Activated CD8-positive, alpha-beta memory T cell treated with anti-CD3 and anti-CD28 coated beads, Interleukin-2, amount 10 ng/mL, durations not matched to agents 7 days and 5 days (primary cell): Measurements from ENCODE around the gene ANKRD40CL. TPM values are rescaled to one million over a fixed set of nuclear protein-coding genes. Genes with fewer than 3 reads are reported as not detected.

Source experiments
- ATAC-seq: fragments of 150-1000 bp; cut with Tn5 transposase; one replicate; pipeline ENCODE4 v1.10.0; 2021; ENCODE audit warnings: moderate library complexity
- CTCF ChIA-PET: fragments of 350-600 bp; sonication (Branson Sonifier 250); formaldehyde crosslinking; loops from one replicate; lab custom pipeline; 2021; ENCODE audit warnings: antibody characterized with exemption; lab: Charles Lee
- DNase-seq: peaks from one replicate; pipeline ENCODE4 v3.0.0-alpha.2; 2020
- H3K27ac Mint-ChIP-seq: one replicate; pipeline ENCODE4 v1.8.0; 2021; ENCODE audit warnings: mild to moderate bottlenecking, mixed read lengths
- H3K27me3 Mint-ChIP-seq: one replicate; pipeline ENCODE4 v1.8.0; 2021; ENCODE audit warnings: mixed read lengths
- H3K36me3 Mint-ChIP-seq: one replicate; pipeline ENCODE4 v1.8.0; 2021; ENCODE audit warnings: mild to moderate bottlenecking, mixed read lengths
- H3K4me1 Mint-ChIP-seq: one replicate; pipeline ENCODE4 v1.8.0; 2021; ENCODE audit warnings: mixed read lengths
- H3K4me3 Mint-ChIP-seq: one replicate; pipeline ENCODE4 v1.8.0; 2021; ENCODE audit warnings: mild to moderate bottlenecking, moderate library complexity, mixed read lengths
- H3K9me3 Mint-ChIP-seq: one replicate; pipeline ENCODE4 v1.8.0; 2022; ENCODE audit warnings: low read depth, mixed read lengths
- total RNA-seq, 2 experiments: library from RNA; stranded (reverse); gene quantifications; one replicate each; pipeline ENCODE4 v1.2.3, GENCODE V29; 2021

The ANKRD40CL gene
- total RNA-seq, 2 experiments from 2014 or later: not detected

DNA sequence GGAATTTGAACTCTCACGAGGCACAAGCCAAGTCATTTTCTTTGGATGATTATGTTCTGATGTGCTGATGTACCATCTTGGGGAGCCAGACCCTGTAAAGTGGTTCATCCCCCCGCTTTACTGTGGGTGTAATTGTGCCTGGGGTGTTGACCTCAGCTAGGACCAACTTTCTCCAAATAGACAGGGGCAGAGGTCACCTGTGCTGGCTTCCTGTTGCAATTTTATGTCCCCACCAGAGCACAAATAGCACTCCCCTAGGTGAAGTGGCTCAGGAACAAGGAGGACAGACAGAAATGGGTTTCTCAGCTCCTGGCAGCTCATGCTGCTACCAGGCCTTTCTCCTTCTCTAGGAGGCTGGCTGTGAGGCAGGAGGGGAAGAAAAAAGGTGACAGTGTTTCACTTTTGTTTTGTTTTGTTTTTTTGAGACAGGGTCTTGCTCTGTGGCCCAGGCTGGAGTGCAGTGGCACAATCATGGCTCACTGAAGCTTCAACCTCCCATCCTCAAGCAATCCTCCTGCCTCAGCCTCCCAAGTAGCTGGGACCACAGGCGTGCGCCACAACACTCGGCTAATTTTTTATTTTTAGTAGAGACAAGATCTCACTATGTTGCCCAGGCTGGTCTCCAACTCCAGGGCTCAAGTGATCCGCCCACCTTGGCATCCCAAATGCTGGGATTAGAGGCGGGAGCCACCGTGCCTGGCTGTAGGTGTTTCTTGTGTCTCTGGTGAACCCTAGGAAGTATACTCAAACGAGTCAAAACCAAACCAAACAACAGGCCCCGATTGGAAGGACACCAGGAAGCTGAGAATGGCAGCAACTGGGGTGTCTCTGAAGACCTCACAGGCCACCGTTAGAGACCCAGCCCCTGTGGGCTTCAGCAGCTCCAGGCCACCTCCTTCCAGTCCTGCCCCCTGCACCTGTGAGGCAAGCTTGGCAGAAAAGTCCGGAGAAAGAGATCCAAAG, 35.6 kb upstream of the ANKRD40CL start:
- Mint-ChIP-seq H3K27me3 (no peaks in the 10 kb centered on the region), H3K36me3 (no peaks in the 10 kb centered on the region), H3K4me1 (no peaks in the 10 kb centered on the region), H3K4me3 (no peak overlapping the region), H3K27ac (no peak overlapping the region), H3K9me3 (no peaks in the 10 kb centered on the region)
- DNase-seq (no peak), ATAC-seq (no peak)
- CTCF ChIA-PET: interaction anchor here (0.9 to 3.5 kb wide), 3 partner anchors 14 to 19 kb away, joined by 3 to 20 read pairs (median 9); no protein-coding TSS in a partner anchor

DNA sequence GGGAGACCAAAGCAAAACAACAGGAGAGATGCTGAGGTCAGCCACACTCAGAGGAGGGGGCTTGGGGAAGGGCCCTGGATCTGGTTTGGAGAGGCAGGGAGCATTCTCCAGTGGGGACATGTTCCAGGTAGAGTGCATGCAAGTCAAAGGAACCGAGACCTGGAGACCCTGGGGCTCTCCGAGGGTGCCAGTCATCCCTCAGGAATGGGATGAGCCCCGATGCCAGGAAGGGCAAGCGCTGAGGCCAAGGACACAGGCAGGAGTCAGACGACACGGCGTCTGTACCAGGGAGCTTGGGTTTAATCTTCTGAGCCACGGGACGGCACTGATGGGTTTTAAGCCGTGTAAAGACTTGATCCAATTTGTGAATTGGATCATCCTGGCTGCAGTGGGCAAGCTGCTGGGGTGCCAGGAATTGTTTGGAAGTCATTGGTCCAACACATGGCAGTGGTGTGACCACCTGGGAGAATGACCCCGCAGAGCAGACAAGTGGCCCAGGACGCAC, 32.9 kb upstream of the ANKRD40CL start:
- ATAC-seq: no peak
- Mint-ChIP-seq H3K9me3 (no peaks in the 10 kb centered on the region), H3K4me3 (no peak overlapping the region), H3K36me3 (no peaks in the 10 kb centered on the region), H3K27me3 (no peaks in the 10 kb centered on the region), H3K4me1 (no peaks in the 10 kb centered on the region), H3K27ac (no peak overlapping the region)
- CTCF ChIA-PET: interaction anchor here (1.3 to 3.5 kb wide), 2 partner anchors 16 to 353 kb away, joined by 4 to 20 read pairs; partner anchors contain the start of gene NME1
- DNase-seq: no peak

GRCh38 chr17:50799582-50799981, 32.3 kb upstream of the ANKRD40CL start:
- H3K27ac Mint-ChIP-seq: no peak overlapping the region
- no peak overlapping the region for H3K4me3 Mint-ChIP-seq
- CTCF ChIA-PET: no interaction called here
- no peaks in the 10 kb centered on the region for H3K36me3 Mint-ChIP-seq
- H3K9me3 Mint-ChIP-seq: no peaks in the 10 kb centered on the region
- ATAC-seq: no peak
- no peak for DNase-seq
- H3K27me3 Mint-ChIP-seq: no peaks in the 10 kb centered on the region
- H3K4me1 Mint-ChIP-seq: no peaks in the 10 kb centered on the region

- DNase-seq (no peak), ATAC-seq (no peak)
- H3K9me3 Mint-ChIP-seq: no peaks in the 10 kb centered on the region
- CTCF ChIA-PET: interaction anchor here (1.3 kb wide), 1 partner anchor 158 kb away, joined by 3 read pairs; no protein-coding TSS in a partner anchor
- H3K4me1 Mint-ChIP-seq: no peaks in the 10 kb centered on the region
- H3K27me3 Mint-ChIP-seq: no peaks in the 10 kb centered on the region
- no peak overlapping the region for H3K27ac Mint-ChIP-seq
- H3K36me3 Mint-ChIP-seq: no peaks in the 10 kb centered on the region
- no peak overlapping the region for H3K4me3 Mint-ChIP-seq
Measured at GRCh38 chr17:50798424-50799288, 31.3 kb upstream of the ANKRD40CL start.

- CTCF ChIA-PET: interaction anchor here (0.6 to 2.1 kb wide), 3 partner anchors 15 to 160 kb away, joined by 3 to 5 read pairs (median 4); no protein-coding TSS in a partner anchor
- no peak for DNase-seq
- H3K27me3 Mint-ChIP-seq: no peaks in the 10 kb centered on the region
Measured at GRCh38 chr17:50797135-50797810, 30.0 kb upstream of the ANKRD40CL start.

DNA sequence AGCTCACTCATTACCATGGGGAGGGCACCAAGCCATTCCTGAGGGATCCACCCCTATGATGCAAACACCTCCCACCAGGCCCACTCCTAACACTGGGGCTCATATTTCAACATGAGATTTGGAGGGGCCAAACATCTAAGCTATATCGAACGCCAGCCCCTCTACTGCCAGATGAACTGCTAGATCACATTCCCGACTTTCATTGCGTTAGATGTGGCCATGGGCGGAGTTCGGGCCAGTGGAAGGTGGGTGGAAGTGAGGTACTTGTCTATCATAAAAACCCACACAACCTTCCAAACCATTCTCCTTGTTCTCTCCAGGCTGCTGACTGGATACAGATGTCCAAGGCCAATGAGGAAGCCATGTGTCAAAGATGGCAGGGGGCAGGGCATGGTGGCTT, 27.0 kb upstream of the ANKRD40CL start:
- Mint-ChIP-seq H3K4me3 (no peak overlapping the region), H3K4me1 (no peaks in the 10 kb centered on the region), H3K9me3 (no peaks in the 10 kb centered on the region), H3K36me3 (no peaks in the 10 kb centered on the region), H3K27me3 (peaks cover 6% of the 10 kb centered on the region), H3K27ac (no peak overlapping the region)
- ATAC-seq (no peak), DNase-seq (no peak)
- CTCF ChIA-PET: interaction anchor here (0.6 to 1.0 kb wide), 2 partner anchors 9 to 25 kb away, joined by 3 read pairs; no protein-coding TSS in a partner anchor

More at GRCh38 chr17:50797135-50797810, 30.0 kb upstream of the ANKRD40CL start:
- H3K9me3 Mint-ChIP-seq: no peaks in the 10 kb centered on the region
- ATAC-seq: no peak
- no peak overlapping the region for H3K4me3 Mint-ChIP-seq
- no peak overlapping the region for H3K27ac Mint-ChIP-seq
- H3K36me3 Mint-ChIP-seq: no peaks in the 10 kb centered on the region
- no peaks in the 10 kb centered on the region for H3K4me1 Mint-ChIP-seq

GRCh38 chr17:50793007-50793406, 25.7 kb upstream of the ANKRD40CL start:
- no peaks in the 10 kb centered on the region for H3K36me3 Mint-ChIP-seq
- DNase-seq: no peak
- no peaks in the 10 kb centered on the region for H3K9me3 Mint-ChIP-seq
- H3K4me1 Mint-ChIP-seq: peaks cover 6% of the 10 kb centered on the region
- peaks cover 6% of the 10 kb centered on the region for H3K27me3 Mint-ChIP-seq
- CTCF ChIA-PET: interaction anchor here (1.0 kb wide), 1 partner anchor 10 kb away, joined by 5 read pairs; no protein-coding TSS in a partner anchor
- no peak overlapping the region for H3K27ac Mint-ChIP-seq
- no peak overlapping the region for H3K4me3 Mint-ChIP-seq
- no peak for ATAC-seq

GRCh38 chr17:50792132-50792531, 24.8 kb upstream of the ANKRD40CL start:
- Mint-ChIP-seq H3K4me3 (no peak overlapping the region), H3K9me3 (no peaks in the 10 kb centered on the region)

GRCh38 chr17:50790618-50791017, 23.3 kb upstream of the ANKRD40CL start:
- H3K4me3 Mint-ChIP-seq: no peak overlapping the region
- no peaks in the 10 kb centered on the region for H3K36me3 Mint-ChIP-seq
- CTCF ChIA-PET: interaction anchor here (0.7 to 1.7 kb wide), 3 partner anchors 8 to 51 kb away, joined by 3 to 6 read pairs (median 4); no protein-coding TSS in a partner anchor
- H3K27me3 Mint-ChIP-seq: peaks cover 6% of the 10 kb centered on the region
- DNase-seq (no peak), ATAC-seq (no peak)
- peaks cover 14% of the 10 kb centered on the region for H3K4me1 Mint-ChIP-seq
- no peak overlapping the region for H3K27ac Mint-ChIP-seq
- no peaks in the 10 kb centered on the region for H3K9me3 Mint-ChIP-seq

More at GRCh38 chr17:50792132-50792531, 24.8 kb upstream of the ANKRD40CL start:
- H3K4me1 Mint-ChIP-seq: peaks cover 12% of the 10 kb centered on the region
- H3K27ac Mint-ChIP-seq: no peak overlapping the region
- H3K27me3 Mint-ChIP-seq: peaks cover 6% of the 10 kb centered on the region
- no peaks in the 10 kb centered on the region for H3K36me3 Mint-ChIP-seq
- ATAC-seq (no peak), DNase-seq (no peak)
- CTCF ChIA-PET: interaction anchor here (1.6 to 1.7 kb wide), 2 partner anchors 9 to 14 kb away, joined by 3 to 6 read pairs; no protein-coding TSS in a partner anchor

GRCh38 chr17:50787106-50787505, 19.8 kb upstream of the ANKRD40CL start:
- no peak for ATAC-seq
- Mint-ChIP-seq H3K4me1 (peaks cover 17% of the 10 kb centered on the region), H3K27ac (no peak overlapping the region), H3K27me3 (peaks cover 17% of the 10 kb centered on the region), H3K9me3 (no peaks in the 10 kb centered on the region), H3K36me3 (no peaks in the 10 kb centered on the region), H3K4me3 (no peak overlapping the region)
- CTCF ChIA-PET: interaction anchor here (1.1 to 7.0 kb wide), 4 partner anchors 16 to 270 kb away, joined by 3 to 57 read pairs (median 21); no protein-coding TSS in a partner anchor
- no peak for DNase-seq

GRCh38 chr17:50785946-50786570, 18.7 kb upstream of the ANKRD40CL start:
- CTCF ChIA-PET: interaction anchor here (0.6 to 7.0 kb wide), 7 partner anchors 16 to 271 kb away, joined by 3 to 57 read pairs (median 6); no protein-coding TSS in a partner anchor
- no peak for ATAC-seq
- peaks cover 23% of the 10 kb centered on the region for H3K27me3 Mint-ChIP-seq
- no peaks in the 10 kb centered on the region for H3K36me3 Mint-ChIP-seq
- H3K27ac Mint-ChIP-seq: no peak overlapping the region
- no peaks in the 10 kb centered on the region for H3K9me3 Mint-ChIP-seq
- H3K4me1 Mint-ChIP-seq: peaks cover 22% of the 10 kb centered on the region
- no peak for DNase-seq
- no peak overlapping the region for H3K4me3 Mint-ChIP-seq

DNA sequence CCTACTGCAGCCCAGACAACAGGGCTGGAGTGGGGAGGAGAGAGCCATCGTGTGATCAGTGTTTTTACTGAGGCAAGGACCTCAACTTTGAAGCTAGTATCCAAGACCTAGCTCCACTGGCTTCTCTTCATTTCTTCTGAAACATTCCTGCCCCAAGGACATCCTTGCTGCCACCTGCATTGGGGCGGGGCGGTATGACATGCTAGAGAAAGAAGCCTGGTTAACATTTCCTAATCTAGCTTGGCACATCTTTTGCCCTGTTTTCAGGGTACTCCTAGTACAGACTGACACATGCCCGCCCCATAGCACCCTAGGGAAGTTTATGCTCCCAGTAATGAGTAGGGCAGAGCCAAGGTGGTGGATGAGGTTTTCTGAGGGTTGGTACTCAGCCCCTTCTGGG, 17.8 kb upstream of the ANKRD40CL start:
- Mint-ChIP-seq H3K4me3 (no peak overlapping the region), H3K36me3 (no peaks in the 10 kb centered on the region), H3K27me3 (peaks cover 22% of the 10 kb centered on the region), H3K4me1 (peaks cover 27% of the 10 kb centered on the region), H3K27ac (no peak overlapping the region), H3K9me3 (no peaks in the 10 kb centered on the region)
- DNase-seq (no peak), ATAC-seq (no peak)
- CTCF ChIA-PET: interaction anchor here (0.6 to 7.0 kb wide), 11 partner anchors 9 to 180 kb away, joined by 3 to 57 read pairs (median 4); no protein-coding TSS in a partner anchor
